Measurements from ENCODE around the gene KCNH6.

DNA sequence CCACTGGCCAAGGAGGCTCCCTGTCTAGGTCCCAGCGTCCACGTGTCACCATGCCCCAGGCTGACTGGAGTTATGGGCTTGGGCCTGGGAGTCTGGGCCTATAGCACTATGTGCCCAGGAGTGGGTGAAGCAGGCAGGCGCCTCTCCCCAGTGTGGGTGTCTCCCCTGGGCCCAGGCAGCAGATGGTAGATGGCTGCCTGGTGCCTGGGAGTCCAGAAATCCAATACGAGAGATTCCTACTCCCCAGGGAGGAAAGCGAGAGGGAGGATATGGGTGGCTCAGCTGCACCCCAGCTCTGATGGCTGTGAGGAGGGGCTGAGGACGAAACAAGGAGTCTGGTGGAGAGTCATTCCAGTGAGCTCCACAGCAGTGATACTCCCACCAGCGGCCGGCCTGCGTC, 5.0 kb downstream of the KCNH6 start:
- TF ChIP-seq POLR2AphosphoS5 (IDR thresholded peaks at IDR 0.05) (no peak), POLR2A (IDR thresholded peaks at IDR 0.05) (no peak)
